IMR-90 (cell line): ENCODE results near the gene SEMA6A. TPM values are rescaled to one million over a fixed set of nuclear protein-coding genes. Genes with fewer than 3 reads are reported as not detected.

ENCODE experiments used
- ATAC-seq: fragments of 200-7000 bp; cut with Tn5 transposase; 2 replicates; pipeline ENCODE4 v1.9.1; 2020; ENCODE audit warnings: low read depth, mild to moderate bottlenecking, moderate library complexity
- BruUV-seq: library from RNA; stranded (reverse); fragments of 400-500 nt; replicated peaks from 2 replicates; lab custom pipeline; 2021; lab: Mats Ljungman, UMichigan
- CTCF ChIA-PET: fragments of 300-600 bp; formaldehyde crosslinking; extraction: SDS; loops from one replicate; lab custom pipeline; 2021; ENCODE audit warnings: antibody characterized with exemption; lab: Yijun Ruan, JAX
- POLR2A ChIA-PET: fragments of 300-600 bp; sonication (Branson Sonifier 250); formaldehyde crosslinking; loops from one replicate; lab custom pipeline; 2022; ENCODE audit warnings: antibody characterized with exemption; ENCODE audit not compliant: unreplicated experiment; lab: Charles Lee
- DNase-seq: peaks from one replicate; pipeline ENCODE4 v3.0.0; 2013
- H2AFZ ChIP-seq: replicated peaks from 2 replicates; pipeline ENCODE3; 2013; ENCODE audit warnings: low read length, mild to moderate bottlenecking; ENCODE audit not compliant: poor library complexity
- H2AK5ac ChIP-seq: 2 replicates; pipeline ENCODE4 v1.6.1; 2013; ENCODE audit warnings: low read depth, low read length, inconsistent platforms
- H2AK9ac ChIP-seq: replicated peaks from 2 replicates; pipeline ENCODE3; 2013; ENCODE audit warnings: mild to moderate bottlenecking, low read depth, low read length, moderate library complexity; ENCODE audit not compliant: poor library complexity
- H2BK120ac ChIP-seq: 2 replicates; pipeline ENCODE4 v1.6.1; 2013; ENCODE audit warnings: low read depth, low read length, inconsistent platforms
- H2BK15ac ChIP-seq: 3 replicates; pipeline ENCODE4 v1.6.1; 2013; ENCODE audit warnings: low read depth, low read length, inconsistent platforms
- H2BK20ac ChIP-seq: 2 replicates; pipeline ENCODE4 v1.6.1; 2013; ENCODE audit warnings: low read depth, mild to moderate bottlenecking, inconsistent platforms, low read length, moderate library complexity
- H2BK5ac ChIP-seq: 2 replicates; pipeline ENCODE4 v1.6.1; 2013; ENCODE audit warnings: mild to moderate bottlenecking, low read depth, low read length, inconsistent platforms; ENCODE audit not compliant: poor library complexity, severe bottlenecking
- H3K14ac ChIP-seq: replicated peaks from 2 replicates; pipeline ENCODE4 v1.6.1; 2013; ENCODE audit warnings: low read depth, low read length, inconsistent platforms
- H3K18ac ChIP-seq: 2 replicates; pipeline ENCODE4 v1.6.1; 2013; ENCODE audit warnings: low read depth, low read length, control low read depth
- H3K23ac ChIP-seq: 2 replicates; pipeline ENCODE4 v1.6.1; 2013; ENCODE audit warnings: low read depth, low read length, inconsistent platforms
- H3K27ac ChIP-seq: 2 replicates; pipeline ENCODE4 v1.5.1; 2013; ENCODE audit warnings: mild to moderate bottlenecking, control low read depth, low read length; ENCODE audit not compliant: insufficient read depth
- H3K27me3 ChIP-seq: 2 replicates; pipeline ENCODE4 v1.6.1; 2013; ENCODE audit warnings: low read length; ENCODE audit not compliant: control insufficient read depth, insufficient read depth
- H3K36me3 ChIP-seq: 2 replicates; pipeline ENCODE4 v1.6.1; 2013; ENCODE audit warnings: low read length, mixed read lengths; ENCODE audit not compliant: control insufficient read depth, insufficient read depth
- H3K4ac ChIP-seq: 2 replicates; pipeline ENCODE4 v1.6.1; 2013; ENCODE audit warnings: low read depth, low read length, inconsistent platforms
- H3K4me1 ChIP-seq: 2 replicates; pipeline ENCODE4 v1.6.1; 2013; ENCODE audit warnings: low read length, mixed read lengths; ENCODE audit not compliant: control insufficient read depth, insufficient read depth
- H3K4me2 ChIP-seq: 2 replicates; pipeline ENCODE4 v1.6.1; 2013; ENCODE audit warnings: low read depth, mild to moderate bottlenecking, control low read depth, low read length, moderate library complexity
- H3K4me3 ChIP-seq: 2 replicates; pipeline ENCODE4 v1.5.1; 2013; ENCODE audit warnings: low read depth, mild to moderate bottlenecking, control low read depth, low read length, moderate library complexity; ENCODE audit not compliant: insufficient read depth
- H3K56ac ChIP-seq: 2 replicates; pipeline ENCODE4 v1.6.1; 2013; ENCODE audit warnings: low read length, inconsistent platforms; ENCODE audit not compliant: insufficient read depth; ENCODE audit errors: extremely low read depth
- H3K79me1 ChIP-seq, 2 experiments: 2 replicates each; pipeline ENCODE4 v1.6.1; 2013; ENCODE audit warnings: low read length in 2 of 2, inconsistent platforms in 1 of 2, low read depth in 1 of 2
- H3K9ac ChIP-seq: 2 replicates; pipeline ENCODE4 v1.6.1; 2013; ENCODE audit warnings: low read depth, low read length, control low read depth
- H3K9me1 ChIP-seq: 2 replicates; pipeline ENCODE4 v1.6.1; 2013; ENCODE audit warnings: low read length, inconsistent platforms; ENCODE audit not compliant: insufficient read depth
- H3K9me3 ChIP-seq: 2 replicates; pipeline ENCODE4 v1.6.1; 2013; ENCODE audit warnings: low read length; ENCODE audit not compliant: control insufficient read depth, insufficient read depth
- H4K20me1 ChIP-seq: 2 replicates; pipeline ENCODE4 v1.6.1; 2013; ENCODE audit warnings: low read length, inconsistent platforms; ENCODE audit not compliant: insufficient read depth
- H4K5ac ChIP-seq: 2 replicates; pipeline ENCODE4 v1.6.1; 2013; ENCODE audit warnings: mild to moderate bottlenecking, low read depth, low read length, control low read depth
- H4K8ac ChIP-seq, 2 experiments: 2 replicates each; pipeline ENCODE4 v1.6.1; 2013; ENCODE audit warnings: low read depth in 2 of 2, low read length in 2 of 2, control low read depth in 1 of 2, inconsistent platforms in 1 of 2
- H4K91ac ChIP-seq: 2 replicates; pipeline ENCODE4 v1.6.1; 2013; ENCODE audit warnings: low read depth, low read length, inconsistent platforms; ENCODE audit not compliant: insufficient read depth
- BHLHE40 ChIP-seq: fragments of 150-350 bp; IDR thresholded peaks from 2 replicates; pipeline ENCODE4 v1.6.1; 2016; ENCODE audit warnings: mild to moderate bottlenecking, low read depth, low read length
- CEBPB ChIP-seq: IDR thresholded peaks from 2 replicates; pipeline ENCODE4 v1.6.1; 2012; ENCODE audit warnings: low read depth, low read length, improper control_type of control experiment
- MAFK ChIP-seq: IDR thresholded peaks from 2 replicates; pipeline ENCODE4 v1.6.1; 2012; ENCODE audit warnings: low read depth, low read length, improper control_type of control experiment
- MAZ ChIP-seq: IDR thresholded peaks from 2 replicates; pipeline ENCODE4 v1.6.1; 2012; ENCODE audit warnings: low read depth, mild to moderate bottlenecking, low read length, improper control_type of control experiment, moderate library complexity, borderline replicate concordance
- MXI1 ChIP-seq: IDR thresholded peaks from 2 replicates; pipeline ENCODE4 v1.6.1; 2012; ENCODE audit warnings: low read depth, mild to moderate bottlenecking, low read length, moderate library complexity, borderline replicate concordance
- POLR2A ChIP-seq: IDR thresholded peaks from 2 replicates; pipeline ENCODE4 v1.6.1; 2012; ENCODE audit warnings: mild to moderate bottlenecking, low read depth, low read length
- RAD21 ChIP-seq: IDR thresholded peaks from 2 replicates; pipeline ENCODE4 v1.6.1; 2012; ENCODE audit warnings: low read length, improper control_type of control experiment
- RFX5 ChIP-seq: IDR thresholded peaks from 2 replicates; pipeline ENCODE4 v1.8.0; 2012; ENCODE audit warnings: low read depth, mild to moderate bottlenecking, low read length, moderate library complexity
- SMC3 ChIP-seq: fragments of 150-350 bp; IDR thresholded peaks from 2 replicates; pipeline ENCODE4 v1.6.1; 2016; ENCODE audit warnings: low read depth, mild to moderate bottlenecking, antibody characterized with exemption, low read length, moderate library complexity
- WGBS, 2 experiments: methylation state at CpG; one replicate each; pipeline versions ENCODE4 v1.1.5 to v1.1.7; 2013; ENCODE audit warnings: missing lambda C conversion rate in 2 of 2; ENCODE audit not compliant: insufficient read length in 1 of 2; ENCODE audit errors: extremely low coverage in 2 of 2; 5-methylcytosine and 5-hydroxymethylcytosine counted together
- dilution Hi-C: fragments of 300-500 bp; cut with HindIII; formaldehyde crosslinking; loops from one replicate; pipeline ENCODE4 v1.14.3; 2018; ENCODE audit warnings: low sequenced_read_pairs; ENCODE audit not compliant: unreplicated experiment
- in situ Hi-C: fragments of 300-500 bp; cut with MboI; formaldehyde crosslinking; loops from 3 replicates; pipeline ENCODE4 v1.14.3; 2019; ENCODE audit warnings: low sequenced_read_pairs, inconsistent platforms, mixed read lengths
- intact Hi-C: fragments of 100-400 bp; cut with micrococcal nuclease; formaldehyde crosslinking; loops from 2 replicates; pipeline ENCODE4 v1.10.0; 2022
- polyA plus RNA-seq, 3 experiments: library from polyadenylated mRNA; depleted of rRNA; stranded (reverse); fragments of >200 nt; gene quantifications; 2 replicates each; pipeline ENCODE4 v1.2.3, GENCODE V29; 2012; ENCODE audit warnings: low replicate concordance in 1 of 3
- total RNA-seq: library from RNA; depleted of rRNA; stranded (reverse); fragments of >200 nt; gene quantifications from 2 replicates; pipeline ENCODE4 v1.2.3, GENCODE V29; 2012
- TF ChIP-seq, protein P1 (sequence below): conservative IDR thresholded peaks from 2 replicates; pipeline ENCODE4 v1.5.1; 2012; ENCODE audit warnings: mild to moderate bottlenecking, low read depth, low read length, improper control_type of control experiment
- TF ChIP-seq, protein P2 (sequence below): fragments of 150-350 bp; IDR thresholded peaks from 2 replicates; pipeline ENCODE4 v1.6.1; 2017; ENCODE audit warnings: mild to moderate bottlenecking, antibody characterized with exemption, low read length, low read depth

Gene SEMA6A
- total and polyA plus RNA-seq, 2 of the 4 experiments (the other 2 are of a cell fraction) = 0.27 to 0.36 TPM

DNA sequence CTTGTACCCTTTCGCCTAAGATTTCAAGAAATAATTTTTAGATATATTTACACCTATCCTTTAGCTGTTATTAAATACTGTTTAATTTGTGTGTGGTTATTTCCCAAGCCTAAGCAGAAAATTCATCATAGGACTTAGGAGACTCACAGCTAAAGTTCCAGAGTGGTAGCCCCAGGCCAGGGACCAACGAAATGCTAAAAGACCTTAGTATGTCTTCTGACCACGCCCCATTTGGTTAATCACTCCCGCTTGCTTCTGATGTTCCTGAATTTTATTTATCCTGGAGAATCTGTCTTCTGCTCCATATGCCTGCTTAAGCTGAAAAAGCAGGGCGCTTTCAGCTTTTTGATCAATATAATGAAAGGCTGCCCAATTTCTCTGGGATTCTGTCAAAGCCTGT, 18.7 kb upstream of the SEMA6A start:
- BruUV-seq = no TSS peak
- Histone ChIP-seq H3K79me1 (no peaks in the 10 kb centered on the region), H2BK15ac (no peak overlapping the region), H3K27me3 (no peaks in the 10 kb centered on the region), H2AFZ (no peak overlapping the region), H2AK5ac (no peak overlapping the region), H3K4me2 (no peak overlapping the region), H3K56ac (no peak overlapping the region), H3K27ac (no peak overlapping the region), H2AK9ac (no peak overlapping the region), H4K8ac (no peak overlapping the region), H3K4me1 (no peaks in the 10 kb centered on the region), H2BK120ac (no peak overlapping the region), H3K9ac (no peak overlapping the region), H3K9me1 (no peaks in the 10 kb centered on the region), H3K14ac (no peak overlapping the region), H2BK20ac (no peak overlapping the region), H3K23ac (no peak overlapping the region), H3K36me3 (no peaks in the 10 kb centered on the region), H4K91ac (no peak overlapping the region), H4K5ac (no peak overlapping the region), H3K18ac (no peak overlapping the region), H3K9me3 (no peaks in the 10 kb centered on the region), H3K4me3 (no peak overlapping the region), H4K20me1 (no peaks in the 10 kb centered on the region), H2BK5ac (no peak overlapping the region), H3K4ac (no peak overlapping the region)
- CTCF ChIA-PET = no interaction called here
- intact Hi-C loops = no loop called here
- in situ Hi-C loops = no loop called here
- WGBS, 2 experiments = 60% methylated on average over 2 of the region's 5 CpGs; no CpG with 5 or more reads in 1 of the 2 experiments
- ATAC-seq (no peak), DNase-seq (no peak)
- dilution Hi-C loops = no loop called here
- POLR2A ChIA-PET = no interaction called here
- TF ChIP-seq, protein P1, sequence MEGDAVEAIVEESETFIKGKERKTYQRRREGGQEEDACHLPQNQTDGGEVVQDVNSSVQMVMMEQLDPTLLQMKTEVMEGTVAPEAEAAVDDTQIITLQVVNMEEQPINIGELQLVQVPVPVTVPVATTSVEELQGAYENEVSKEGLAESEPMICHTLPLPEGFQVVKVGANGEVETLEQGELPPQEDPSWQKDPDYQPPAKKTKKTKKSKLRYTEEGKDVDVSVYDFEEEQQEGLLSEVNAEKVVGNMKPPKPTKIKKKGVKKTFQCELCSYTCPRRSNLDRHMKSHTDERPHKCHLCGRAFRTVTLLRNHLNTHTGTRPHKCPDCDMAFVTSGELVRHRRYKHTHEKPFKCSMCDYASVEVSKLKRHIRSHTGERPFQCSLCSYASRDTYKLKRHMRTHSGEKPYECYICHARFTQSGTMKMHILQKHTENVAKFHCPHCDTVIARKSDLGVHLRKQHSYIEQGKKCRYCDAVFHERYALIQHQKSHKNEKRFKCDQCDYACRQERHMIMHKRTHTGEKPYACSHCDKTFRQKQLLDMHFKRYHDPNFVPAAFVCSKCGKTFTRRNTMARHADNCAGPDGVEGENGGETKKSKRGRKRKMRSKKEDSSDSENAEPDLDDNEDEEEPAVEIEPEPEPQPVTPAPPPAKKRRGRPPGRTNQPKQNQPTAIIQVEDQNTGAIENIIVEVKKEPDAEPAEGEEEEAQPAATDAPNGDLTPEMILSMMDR = no peak
- TF ChIP-seq CEBPB = no peak
- TF ChIP-seq RAD21 = no peak
- no peak for TF ChIP-seq MAZ
- no peak for TF ChIP-seq MXI1
- TF ChIP-seq SMC3 = no peak
- TF ChIP-seq RFX5 = no peak
- no peak for TF ChIP-seq POLR2A
- TF ChIP-seq, protein P2, sequence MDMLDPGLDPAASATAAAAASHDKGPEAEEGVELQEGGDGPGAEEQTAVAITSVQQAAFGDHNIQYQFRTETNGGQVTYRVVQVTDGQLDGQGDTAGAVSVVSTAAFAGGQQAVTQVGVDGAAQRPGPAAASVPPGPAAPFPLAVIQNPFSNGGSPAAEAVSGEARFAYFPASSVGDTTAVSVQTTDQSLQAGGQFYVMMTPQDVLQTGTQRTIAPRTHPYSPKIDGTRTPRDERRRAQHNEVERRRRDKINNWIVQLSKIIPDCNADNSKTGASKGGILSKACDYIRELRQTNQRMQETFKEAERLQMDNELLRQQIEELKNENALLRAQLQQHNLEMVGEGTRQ = no peak
- no peak for TF ChIP-seq MAFK
- TF ChIP-seq BHLHE40 = no peak
